ENCODE data around the gene HECTD3. TPM values are rescaled to one million over a fixed set of nuclear protein-coding genes. Genes with fewer than 3 reads are reported as not detected.

Gene HECTD3
- polyA plus RNA-seq, 1 donor from 2014 or later: 9.7 TPM

- Histone ChIP-seq H3F3A (ENCODE audit: insufficient read depth, low read length, poor library complexity, severe bottlenecking) (no peaks in the 10 kb centered on the region), H3K27ac (ENCODE audit: low read length) (no peak overlapping the region), H3K79me2 (replicated peaks; ENCODE audit: insufficient read depth, low read length) (no peaks in the 10 kb centered on the region), H3K9ac (ENCODE audit: low read length) (no peak overlapping the region), H3K9me2 (ENCODE audit: insufficient read depth, low read length) (no peaks in the 10 kb centered on the region), H3K36me3 (ENCODE audit: insufficient read depth, low read length) (peaks cover 10% of the 10 kb centered on the region), H3K9me3 (ENCODE audit: low read length) (no peaks in the 10 kb centered on the region), H3K4me2 (ENCODE audit: low read length) (no peak overlapping the region), H3K4me3 (ENCODE audit: low read length) (no peak overlapping the region), H2AFZ (ENCODE audit: low read depth, low read length) (no peak overlapping the region), H4K20me1 (ENCODE audit: insufficient read depth) (no peaks in the 10 kb centered on the region), H3K27me3 (ENCODE audit: insufficient read depth, low read depth, low read length) (no peaks in the 10 kb centered on the region)
- TF ChIP-seq EZH2 (IDR thresholded peaks at IDR 0.05; ENCODE audit: borderline replicate concordance, insufficient read depth, low read length, poor library complexity, severe bottlenecking) (no peak), REST (IDR thresholded peaks at IDR 0.05; ENCODE audit: borderline replicate concordance) (no peak), MXI1 (conservative IDR thresholded peaks at IDR 0.05; ENCODE audit: poor library complexity, severe bottlenecking) (no peak), CTCF (IDR thresholded peaks at IDR 0.05; ENCODE audit: poor library complexity, severe bottlenecking) (no peak), SMC3 (conservative IDR thresholded peaks at IDR 0.05; ENCODE audit: poor library complexity) (no peak), EP300 (conservative IDR thresholded peaks at IDR 0.05; ENCODE audit: poor library complexity, severe bottlenecking) (no peak)
Measured at GRCh38 chr1:45044916-45045315, 33.8 kb upstream of the HECTD3 start.

- Histone ChIP-seq H3K9ac (ENCODE audit: low read length) (no peak overlapping the region), H3K27ac (ENCODE audit: low read length) (no peak overlapping the region), H3K4me3 (ENCODE audit: low read length) (no peak overlapping the region), H4K20me1 (ENCODE audit: insufficient read depth) (no peaks in the 10 kb centered on the region), H3K27me3 (ENCODE audit: insufficient read depth, low read depth, low read length) (no peaks in the 10 kb centered on the region), H3K9me2 (ENCODE audit: insufficient read depth, low read length) (no peaks in the 10 kb centered on the region), H3K9me3 (ENCODE audit: low read length) (no peaks in the 10 kb centered on the region), H3K4me2 (ENCODE audit: low read length) (no peak overlapping the region), H3K36me3 (ENCODE audit: insufficient read depth, low read length) (peaks cover 10% of the 10 kb centered on the region), H3F3A (ENCODE audit: insufficient read depth, low read length, poor library complexity, severe bottlenecking) (no peaks in the 10 kb centered on the region), H3K79me2 (replicated peaks; ENCODE audit: insufficient read depth, low read length) (no peaks in the 10 kb centered on the region), H2AFZ (ENCODE audit: low read depth, low read length) (no peak overlapping the region)
- TF ChIP-seq SMC3 (conservative IDR thresholded peaks at IDR 0.05; ENCODE audit: poor library complexity) (no peak), MXI1 (conservative IDR thresholded peaks at IDR 0.05; ENCODE audit: poor library complexity, severe bottlenecking) (no peak)
Measured at GRCh38 chr1:45043094-45043493, 32.0 kb upstream of the HECTD3 start.

- Histone ChIP-seq H3K9me2 (ENCODE audit: insufficient read depth, low read length) (no peaks in the 10 kb centered on the region), H3K9me3 (ENCODE audit: low read length) (no peaks in the 10 kb centered on the region), H3K36me3 (ENCODE audit: insufficient read depth, low read length) (peaks cover 10% of the 10 kb centered on the region), H2AFZ (ENCODE audit: low read depth, low read length) (no peak overlapping the region), H3K27me3 (ENCODE audit: insufficient read depth, low read depth, low read length) (no peaks in the 10 kb centered on the region), H3K9ac (ENCODE audit: low read length) (no peak overlapping the region), H3K79me2 (replicated peaks; ENCODE audit: insufficient read depth, low read length) (no peaks in the 10 kb centered on the region), H3F3A (ENCODE audit: insufficient read depth, low read length, poor library complexity, severe bottlenecking) (no peaks in the 10 kb centered on the region), H3K27ac (ENCODE audit: low read length) (no peak overlapping the region), H3K4me3 (ENCODE audit: low read length) (no peak overlapping the region), H3K4me2 (ENCODE audit: low read length) (no peak overlapping the region), H4K20me1 (ENCODE audit: insufficient read depth) (no peaks in the 10 kb centered on the region)
- TF ChIP-seq SMC3 (conservative IDR thresholded peaks at IDR 0.05; ENCODE audit: poor library complexity) (no peak), TAF1 (IDR thresholded peaks at IDR 0.05; ENCODE audit: low read depth) (no peak), EP300 (conservative IDR thresholded peaks at IDR 0.05; ENCODE audit: poor library complexity, severe bottlenecking) (no peak), POLR2AphosphoS5 (IDR thresholded peaks at IDR 0.05) (no peak), EZH2 (IDR thresholded peaks at IDR 0.05; ENCODE audit: borderline replicate concordance, insufficient read depth, low read length, poor library complexity, severe bottlenecking) (no peak)
Measured at GRCh38 chr1:45040297-45040696, 29.2 kb upstream of the HECTD3 start.
